ENCODE data around the gene ARNT2. TPM values are rescaled to one million over a fixed set of nuclear protein-coding genes. Genes with fewer than 3 reads are reported as not detected.

Gene ARNT2
- total RNA-seq, 1 donor = 12.7 TPM

GRCh38 chr15:80405554-80405850, 1.3 kb downstream of the ARNT2 start:
- TF ChIP-seq, protein P1, sequence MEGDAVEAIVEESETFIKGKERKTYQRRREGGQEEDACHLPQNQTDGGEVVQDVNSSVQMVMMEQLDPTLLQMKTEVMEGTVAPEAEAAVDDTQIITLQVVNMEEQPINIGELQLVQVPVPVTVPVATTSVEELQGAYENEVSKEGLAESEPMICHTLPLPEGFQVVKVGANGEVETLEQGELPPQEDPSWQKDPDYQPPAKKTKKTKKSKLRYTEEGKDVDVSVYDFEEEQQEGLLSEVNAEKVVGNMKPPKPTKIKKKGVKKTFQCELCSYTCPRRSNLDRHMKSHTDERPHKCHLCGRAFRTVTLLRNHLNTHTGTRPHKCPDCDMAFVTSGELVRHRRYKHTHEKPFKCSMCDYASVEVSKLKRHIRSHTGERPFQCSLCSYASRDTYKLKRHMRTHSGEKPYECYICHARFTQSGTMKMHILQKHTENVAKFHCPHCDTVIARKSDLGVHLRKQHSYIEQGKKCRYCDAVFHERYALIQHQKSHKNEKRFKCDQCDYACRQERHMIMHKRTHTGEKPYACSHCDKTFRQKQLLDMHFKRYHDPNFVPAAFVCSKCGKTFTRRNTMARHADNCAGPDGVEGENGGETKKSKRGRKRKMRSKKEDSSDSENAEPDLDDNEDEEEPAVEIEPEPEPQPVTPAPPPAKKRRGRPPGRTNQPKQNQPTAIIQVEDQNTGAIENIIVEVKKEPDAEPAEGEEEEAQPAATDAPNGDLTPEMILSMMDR (IDR thresholded peaks at IDR 0.05; ENCODE audit: insufficient read depth, low read length) = no peak
- DNase-seq (ENCODE audit: low read depth) = no peak
- H3K4me3 ChIP-seq (ENCODE audit: low read depth, low read length) = no peak overlapping the region

DNA sequence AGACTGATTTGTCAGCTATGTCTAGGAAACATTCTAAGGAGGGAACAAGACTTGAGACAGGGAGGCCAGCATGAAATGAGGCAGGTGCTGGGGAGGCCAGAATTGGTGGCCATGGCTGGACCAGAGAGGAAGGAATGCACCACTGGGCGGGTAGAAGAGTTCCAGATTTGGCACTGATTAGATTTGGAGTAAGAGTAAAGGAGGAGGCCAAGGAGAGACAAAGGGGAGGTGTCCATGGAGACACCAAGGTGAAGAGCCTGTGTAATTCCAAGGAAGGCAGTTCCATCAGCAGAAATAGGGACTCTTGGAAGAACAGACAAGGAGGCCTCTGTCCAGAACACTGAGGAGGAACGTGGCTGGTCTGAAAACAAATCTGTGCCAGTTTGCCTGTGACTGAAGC, 1.8 kb downstream of the ARNT2 start:
- no peak overlapping the region for H3K4me3 ChIP-seq (ENCODE audit: low read depth, low read length)
- TF ChIP-seq, protein P1 (IDR thresholded peaks at IDR 0.05; ENCODE audit: insufficient read depth, low read length) = no peak
- DNase-seq (ENCODE audit: low read depth) = no peak

- no peak for DNase-seq (ENCODE audit: low read depth)
Measured at GRCh38 chr15:80411788-80412288, 7.7 kb downstream of the ARNT2 start.

GRCh38 chr15:80414546-80415357, 10.6 kb downstream of the ARNT2 start:
- no peak for DNase-seq (ENCODE audit: low read depth)
- no peak overlapping the region for H3K4me3 ChIP-seq (ENCODE audit: low read depth, low read length)
- TF ChIP-seq, protein P1 (IDR thresholded peaks at IDR 0.05; ENCODE audit: insufficient read depth, low read length) = no peak

More at GRCh38 chr15:80411788-80412288, 7.7 kb downstream of the ARNT2 start:
- TF ChIP-seq, protein P1 (IDR thresholded peaks at IDR 0.05; ENCODE audit: insufficient read depth, low read length) = no peak
- no peak overlapping the region for H3K4me3 ChIP-seq (ENCODE audit: low read depth, low read length)

DNA sequence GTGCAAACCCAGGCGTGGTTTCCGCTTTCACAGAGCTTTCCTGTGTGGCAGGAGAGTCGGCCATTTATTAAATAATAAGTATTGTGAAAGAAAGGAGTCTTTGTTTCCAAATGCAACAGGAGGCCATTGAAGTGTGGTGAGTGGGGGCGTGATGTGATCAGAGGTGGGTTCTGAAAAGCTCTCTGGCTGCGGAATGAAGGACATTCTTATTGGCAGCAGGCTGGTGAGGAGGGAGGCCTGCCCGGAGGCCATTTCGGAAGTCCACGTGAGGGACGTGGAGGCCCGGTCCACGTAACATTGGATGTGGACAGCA, 11.1 kb downstream of the ARNT2 start:
- DNase-seq (ENCODE audit: low read depth) = no peak
- TF ChIP-seq, protein P1 (IDR thresholded peaks at IDR 0.05; ENCODE audit: insufficient read depth, low read length) = no peak
- no peak overlapping the region for H3K4me3 ChIP-seq (ENCODE audit: low read depth, low read length)

GRCh38 chr15:80416702-80417101, 12.5 kb downstream of the ARNT2 start:
- H3K4me3 ChIP-seq (ENCODE audit: low read depth, low read length) = no peak overlapping the region
- no peak for DNase-seq (ENCODE audit: low read depth)
- TF ChIP-seq, protein P1 (IDR thresholded peaks at IDR 0.05; ENCODE audit: insufficient read depth, low read length) = no peak
